Fibroblast of lung (primary cell): ENCODE data around the gene DDX60. TPM values are rescaled to one million over a fixed set of nuclear protein-coding genes. Genes with fewer than 3 reads are reported as not detected.

Source experiments
- DNase-seq, 2 donors: peaks; one replicate each; pipeline versions ENCODE4 v3.0.0 to v3.0.0-alpha.2; 2010; ENCODE audit warnings: low read depth in 2 of 2
- H2AFZ ChIP-seq: 2 replicates; pipeline ENCODE4 v1.5.1; 2012; ENCODE audit warnings: low read length, control low read depth, inconsistent platforms
- H3K27ac ChIP-seq: 2 replicates; pipeline ENCODE4 v1.5.1; 2011; ENCODE audit warnings: low read length, control low read depth; ENCODE audit not compliant: insufficient read depth
- H3K27me3 ChIP-seq: 2 replicates; pipeline ENCODE4 v1.5.1; 2011; ENCODE audit warnings: mild to moderate bottlenecking, low read length; ENCODE audit not compliant: control insufficient read depth, insufficient read depth
- H3K36me3 ChIP-seq: 2 replicates; pipeline ENCODE4 v1.5.1; 2011; ENCODE audit warnings: low read length; ENCODE audit not compliant: control insufficient read depth, insufficient read depth
- H3K4me1 ChIP-seq: 2 replicates; pipeline ENCODE4 v1.5.1; 2011; ENCODE audit warnings: low read length; ENCODE audit not compliant: control insufficient read depth, insufficient read depth; ENCODE audit errors: extremely low read depth
- H3K4me2 ChIP-seq: 2 replicates; pipeline ENCODE4 v1.5.1; 2011; ENCODE audit warnings: low read length, control low read depth; ENCODE audit not compliant: insufficient read depth; ENCODE audit errors: extremely low read depth
- H3K4me3 ChIP-seq, 4 experiments: fragments of 200-600 bp in 1 of 4; sonication (generic) in 1 of 4; replicated peaks in 1 of 4; 2 replicates each; pipeline ENCODE4 v1.5.1; 2011 to 2016; ENCODE audit warnings: low read length in 4 of 4, low read depth in 3 of 4, mild to moderate bottlenecking in 3 of 4, control low read depth in 2 of 4, inconsistent platforms in 1 of 4, mixed read lengths in 1 of 4; ENCODE audit not compliant: insufficient read depth in 1 of 4; ENCODE audit errors: control extremely low read depth in 1 of 4
- H3K79me2 ChIP-seq: 2 replicates; pipeline ENCODE4 v1.5.1; 2012; ENCODE audit warnings: mild to moderate bottlenecking, low read length, inconsistent platforms; ENCODE audit not compliant: control insufficient read depth, insufficient read depth
- H3K9ac ChIP-seq: 2 replicates; pipeline ENCODE4 v1.5.1; 2011; ENCODE audit warnings: mild to moderate bottlenecking, low read length, control low read depth; ENCODE audit not compliant: insufficient read depth
- H3K9me3 ChIP-seq: 2 replicates; pipeline ENCODE4 v1.5.1; 2012; ENCODE audit warnings: low read depth, low read length; ENCODE audit not compliant: control insufficient read depth, insufficient read depth
- H4K20me1 ChIP-seq: 2 replicates; pipeline ENCODE4 v1.5.1; 2011; ENCODE audit warnings: low read length; ENCODE audit not compliant: control insufficient read depth, insufficient read depth; ENCODE audit errors: extremely low read depth
- EZH2 ChIP-seq: IDR thresholded peaks from 2 replicates; pipeline ENCODE4 v1.5.1; 2012; ENCODE audit warnings: low read length, control low read depth, mild to moderate bottlenecking; ENCODE audit errors: missing control alignments
- polyA plus RNA-seq, 2 donors: library from polyadenylated mRNA; depleted of rRNA in 1 of 2; stranded (reverse) in 1 of 2; unstranded in 1 of 2; fragments of >200 nt; gene quantifications; 2 replicates each; pipeline ENCODE4 v1.2.1, GENCODE V29; 2011 to 2012; ENCODE audit warnings: missing spikeins in 1 of 2
- total RNA-seq: library from RNA; depleted of rRNA; stranded (reverse); fragments of >200 nt; gene quantifications from 2 replicates; pipeline ENCODE4 v1.2.1, GENCODE V29; 2014
- TF ChIP-seq, protein P1 (sequence below), 2 donors: IDR thresholded peaks in 1 of 2; conservative IDR thresholded peaks in 1 of 2; 1 replicate in 1 of 2; 2 replicates in 1 of 2; pipeline ENCODE4 v1.5.1; 2011 to 2012; ENCODE audit warnings: low read length in 2 of 2, control low read depth in 1 of 2, inconsistent platforms in 1 of 2, low read depth in 1 of 2, mild to moderate bottlenecking in 1 of 2

The DDX60 gene
- total and polyA plus RNA-seq, 2 donors (not counting 1 experiment from before 2014, with no cell fraction given): 12.9 to 23.1 TPM

GRCh38 chr4:168361365-168362024, 42.9 kb upstream of the DDX60 start:
- no peak overlapping the region for H3K4me3 ChIP-seq
- TF ChIP-seq, protein P1, sequence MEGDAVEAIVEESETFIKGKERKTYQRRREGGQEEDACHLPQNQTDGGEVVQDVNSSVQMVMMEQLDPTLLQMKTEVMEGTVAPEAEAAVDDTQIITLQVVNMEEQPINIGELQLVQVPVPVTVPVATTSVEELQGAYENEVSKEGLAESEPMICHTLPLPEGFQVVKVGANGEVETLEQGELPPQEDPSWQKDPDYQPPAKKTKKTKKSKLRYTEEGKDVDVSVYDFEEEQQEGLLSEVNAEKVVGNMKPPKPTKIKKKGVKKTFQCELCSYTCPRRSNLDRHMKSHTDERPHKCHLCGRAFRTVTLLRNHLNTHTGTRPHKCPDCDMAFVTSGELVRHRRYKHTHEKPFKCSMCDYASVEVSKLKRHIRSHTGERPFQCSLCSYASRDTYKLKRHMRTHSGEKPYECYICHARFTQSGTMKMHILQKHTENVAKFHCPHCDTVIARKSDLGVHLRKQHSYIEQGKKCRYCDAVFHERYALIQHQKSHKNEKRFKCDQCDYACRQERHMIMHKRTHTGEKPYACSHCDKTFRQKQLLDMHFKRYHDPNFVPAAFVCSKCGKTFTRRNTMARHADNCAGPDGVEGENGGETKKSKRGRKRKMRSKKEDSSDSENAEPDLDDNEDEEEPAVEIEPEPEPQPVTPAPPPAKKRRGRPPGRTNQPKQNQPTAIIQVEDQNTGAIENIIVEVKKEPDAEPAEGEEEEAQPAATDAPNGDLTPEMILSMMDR (conservative IDR thresholded peaks at IDR 0.05 in 1 of 2, IDR thresholded peaks at IDR 0.05 in 1 of 2; ENCODE audit: low read depth in 1 of 2, low read length in 2 of 2): no peak
- DNase-seq: no peak
- H3K27me3 ChIP-seq: no peaks in the 10 kb centered on the region
- no peak overlapping the region for H3K9ac ChIP-seq
- H2AFZ ChIP-seq: no peak overlapping the region
- H3K36me3 ChIP-seq: no peaks in the 10 kb centered on the region
- no peaks in the 10 kb centered on the region for H3K79me2 ChIP-seq
- H3K4me2 ChIP-seq: no peak overlapping the region
- H4K20me1 ChIP-seq: no peaks in the 10 kb centered on the region
- H3K9me3 ChIP-seq: no peaks in the 10 kb centered on the region
- H3K4me1 ChIP-seq: no peaks in the 10 kb centered on the region
- H3K27ac ChIP-seq: no peak overlapping the region

- Histone ChIP-seq H3K36me3 (no peaks in the 10 kb centered on the region), H4K20me1 (no peaks in the 10 kb centered on the region), H3K79me2 (no peaks in the 10 kb centered on the region), H3K4me3 (no peak overlapping the region), H3K27me3 (no peaks in the 10 kb centered on the region), H3K27ac (no peak overlapping the region), H3K9me3 (no peaks in the 10 kb centered on the region), H3K4me1 (no peaks in the 10 kb centered on the region), H3K9ac (no peak overlapping the region), H3K4me2 (no peak overlapping the region), H2AFZ (no peak overlapping the region)
- peak in 1 of 2 donors; percentile 66 for DNase-seq
- no peak for TF ChIP-seq EZH2
- TF ChIP-seq, protein P1 (conservative IDR thresholded peaks at IDR 0.05 in 1 of 2, IDR thresholded peaks at IDR 0.05 in 1 of 2; ENCODE audit: low read depth in 1 of 2, low read length in 2 of 2): no peak
Measured at GRCh38 chr4:168360271-168360670, 41.7 kb upstream of the DDX60 start.

- Histone ChIP-seq H3K79me2 (no peaks in the 10 kb centered on the region), H3K36me3 (no peaks in the 10 kb centered on the region), H3K4me2 (no peak overlapping the region), H3K9me3 (no peaks in the 10 kb centered on the region), H3K27me3 (no peaks in the 10 kb centered on the region), H4K20me1 (no peaks in the 10 kb centered on the region), H3K4me3 (no peak overlapping the region), H3K27ac (no peak overlapping the region), H3K9ac (no peak overlapping the region), H2AFZ (no peak overlapping the region), H3K4me1 (no peaks in the 10 kb centered on the region)
- TF ChIP-seq, protein P1 (conservative IDR thresholded peaks at IDR 0.05 in 1 of 2, IDR thresholded peaks at IDR 0.05 in 1 of 2; ENCODE audit: low read depth in 1 of 2, low read length in 2 of 2): no peak
- no peak for TF ChIP-seq EZH2
- peak in 1 of 2 donors; percentile 77 for DNase-seq
Measured at GRCh38 chr4:168357941-168358340, 39.4 kb upstream of the DDX60 start.
